Astrocyte (in vitro differentiated cells and primary cell): Measurements from ENCODE around the gene LCN10. TPM values are rescaled to one million over a fixed set of nuclear protein-coding genes. Genes with fewer than 3 reads are reported as not detected.
A peak's percentile ranks its signal among the peaks of the same experiment; 100 is the strongest.
"Not testable (repeated sequence)": the region's sequence is repeated elsewhere in the genome, so short reads cannot be mapped to it uniquely, and the experiment has no call there.

ENCODE experiments used
- DNase-seq: peaks from one replicate; pipeline ENCODE4 v3.0.0-alpha.2; 2010; ENCODE audit warnings: low read depth
- FAIRE-seq: peaks from 2 replicates; lab custom pipeline; 2011; peaks lifted over from hg19 to GRCh38; lab: Jason Lieb, UNC
- H2AFZ ChIP-seq: 2 replicates; pipeline ENCODE4 v1.6.0; 2012; ENCODE audit warnings: low read depth, low read length, inconsistent platforms
- H3K27ac ChIP-seq: 2 replicates; pipeline ENCODE4 v1.5.1; 2011; ENCODE audit warnings: low read depth, low read length, inconsistent platforms
- H3K27me3 ChIP-seq: 2 replicates; pipeline ENCODE4 v1.6.0; 2011; ENCODE audit warnings: low read length, inconsistent platforms; ENCODE audit not compliant: insufficient read depth
- H3K36me3 ChIP-seq: 2 replicates; pipeline ENCODE4 v1.5.1; 2011; ENCODE audit warnings: low read length, inconsistent platforms; ENCODE audit not compliant: insufficient read depth
- H3K4me1 ChIP-seq: 2 replicates; pipeline ENCODE4 v1.5.1; 2011; ENCODE audit warnings: low read length, inconsistent platforms; ENCODE audit not compliant: insufficient read depth
- H3K4me2 ChIP-seq: 2 replicates; pipeline ENCODE4 v1.6.0; 2012; ENCODE audit warnings: low read length, inconsistent platforms
- H3K4me3 ChIP-seq: 2 replicates; pipeline ENCODE4 v1.5.1; 2011; ENCODE audit warnings: low read depth, mild to moderate bottlenecking, low read length, inconsistent platforms; ENCODE audit not compliant: insufficient read depth
- H3K79me2 ChIP-seq: 2 replicates; pipeline ENCODE4 v1.6.0; 2012; ENCODE audit warnings: mild to moderate bottlenecking, low read length, inconsistent platforms; ENCODE audit not compliant: insufficient read depth
- H3K9ac ChIP-seq: 2 replicates; pipeline ENCODE4 v1.6.0; 2012; ENCODE audit warnings: mild to moderate bottlenecking, low read length, inconsistent platforms
- H3K9me3 ChIP-seq: 2 replicates; pipeline ENCODE4 v1.5.1; 2012; ENCODE audit warnings: low read depth, mild to moderate bottlenecking, low read length, inconsistent platforms; ENCODE audit not compliant: insufficient read depth
- H4K20me1 ChIP-seq: 2 replicates; pipeline ENCODE4 v1.6.0; 2012; ENCODE audit warnings: low read length, inconsistent platforms; ENCODE audit not compliant: insufficient read depth
- H3K27ac Mint-ChIP-seq: one replicate; pipeline ENCODE4 v1.8.0; 2021; ENCODE audit warnings: mild to moderate bottlenecking, mixed read lengths; ENCODE audit not compliant: unreplicated experiment
- H3K27me3 Mint-ChIP-seq: one replicate; pipeline ENCODE4 v1.8.0; 2021; ENCODE audit warnings: low read depth, mixed read lengths; ENCODE audit not compliant: unreplicated experiment
- H3K36me3 Mint-ChIP-seq: one replicate; pipeline ENCODE4 v1.8.0; 2021; ENCODE audit warnings: low read depth, mixed read lengths; ENCODE audit not compliant: unreplicated experiment
- H3K4me1 Mint-ChIP-seq: one replicate; pipeline ENCODE4 v1.8.0; 2021; ENCODE audit warnings: low read depth, mixed read lengths; ENCODE audit not compliant: unreplicated experiment
- H3K4me3 Mint-ChIP-seq: one replicate; pipeline ENCODE4 v1.8.0; 2021; ENCODE audit warnings: mild to moderate bottlenecking, moderate library complexity, mixed read lengths; ENCODE audit not compliant: unreplicated experiment
- H3K9me3 Mint-ChIP-seq: one replicate; pipeline ENCODE4 v1.8.0; 2021; ENCODE audit warnings: mild to moderate bottlenecking, mixed read lengths; ENCODE audit not compliant: unreplicated experiment
- CTCF ChIP-seq: IDR thresholded peaks from 2 replicates; pipeline ENCODE4 v1.5.1; 2011; ENCODE audit warnings: low read depth, mild to moderate bottlenecking, inconsistent platforms, low read length, moderate library complexity; ENCODE audit not compliant: insufficient read depth
- EZH2 ChIP-seq: IDR thresholded peaks from 2 replicates; pipeline ENCODE4 v1.6.1; 2012; ENCODE audit warnings: mild to moderate bottlenecking, low read length, inconsistent platforms; ENCODE audit not compliant: insufficient read depth
- total RNA-seq: library from RNA; stranded (reverse); gene quantifications from 2 replicates; pipeline ENCODE4 v1.2.1, GENCODE V29; 2021

LCN10 gene
- total RNA-seq, 1 donor from 2014 or later: not detected

GRCh38 chr9:136773386-136774044 lies 30.8 kb upstream of the LCN10 start:
- no peak for FAIRE-seq

GRCh38 chr9:136771907-136772415 lies 29.2 kb upstream of the LCN10 start:
- Mint-ChIP-seq H3K27ac (no peak overlapping the region), H3K27me3 (peaks cover 14% of the 10 kb centered on the region), H3K4me1 (no peaks in the 10 kb centered on the region), H3K36me3 (no peaks in the 10 kb centered on the region), H3K4me3 (no peak overlapping the region), H3K9me3 (peaks cover 6% of the 10 kb centered on the region)
- no peak for TF ChIP-seq CTCF
- no peak for TF ChIP-seq EZH2
- Histone ChIP-seq H3K4me1 (no peaks in the 10 kb centered on the region), H3K36me3 (no peaks in the 10 kb centered on the region), H3K4me3 (no peak overlapping the region), H3K4me2 (no peak overlapping the region), H3K27ac (no peak overlapping the region), H3K79me2 (no peaks in the 10 kb centered on the region), H3K9ac (no peak overlapping the region), H2AFZ (no peak overlapping the region), H4K20me1 (no peaks in the 10 kb centered on the region), H3K9me3 (peaks cover 4% of the 10 kb centered on the region), H3K27me3 (peaks cover 1% of the 10 kb centered on the region)
- FAIRE-seq (no peak), DNase-seq (no peak)

More at GRCh38 chr9:136773386-136774044, 30.8 kb upstream of the LCN10 start:
- Histone ChIP-seq H4K20me1 (no peaks in the 10 kb centered on the region), H3K27ac (no peak overlapping the region), H3K27me3 (peaks cover 15% of the 10 kb centered on the region), H3K79me2 (no peaks in the 10 kb centered on the region), H3K9ac (no peak overlapping the region), H3K9me3 (peaks cover 4% of the 10 kb centered on the region), H2AFZ (peak overlapping the region; percentile 43), H3K4me1 (no peaks in the 10 kb centered on the region), H3K36me3 (no peaks in the 10 kb centered on the region), H3K4me3 (no peak overlapping the region), H3K4me2 (no peak overlapping the region)
- no peak overlapping the region for H3K27ac Mint-ChIP-seq
- no peak for TF ChIP-seq CTCF
- TF ChIP-seq EZH2: no peak
- H3K4me3 Mint-ChIP-seq: no peak overlapping the region
- H3K9me3 Mint-ChIP-seq: peaks cover 11% of the 10 kb centered on the region
- peaks cover 20% of the 10 kb centered on the region for H3K27me3 Mint-ChIP-seq
- H3K4me1 Mint-ChIP-seq: no peaks in the 10 kb centered on the region
- DNase-seq: no peak
- H3K36me3 Mint-ChIP-seq: peaks cover 5% of the 10 kb centered on the region

- H3K9me3 Mint-ChIP-seq: peaks cover 6% of the 10 kb centered on the region
- no peak overlapping the region for H3K27ac Mint-ChIP-seq
- Histone ChIP-seq H2AFZ (no peak overlapping the region), H3K9me3 (peaks cover 4% of the 10 kb centered on the region), H3K4me3 (no peak overlapping the region), H3K27ac (no peak overlapping the region), H3K4me1 (no peaks in the 10 kb centered on the region), H3K36me3 (no peaks in the 10 kb centered on the region), H3K27me3 (peaks cover 3% of the 10 kb centered on the region), H3K79me2 (no peaks in the 10 kb centered on the region), H3K4me2 (no peak overlapping the region), H4K20me1 (no peaks in the 10 kb centered on the region), H3K9ac (no peak overlapping the region)
- H3K4me1 Mint-ChIP-seq: no peaks in the 10 kb centered on the region
- FAIRE-seq (no peak), DNase-seq (no peak)
- no peak for TF ChIP-seq CTCF
- no peak for TF ChIP-seq EZH2
- no peak overlapping the region for H3K4me3 Mint-ChIP-seq
- H3K27me3 Mint-ChIP-seq: peaks cover 15% of the 10 kb centered on the region
- no peaks in the 10 kb centered on the region for H3K36me3 Mint-ChIP-seq
Observed at GRCh38 chr9:136769710-136770191, 27.0 kb upstream of the LCN10 start.

GRCh38 chr9:136766410-136767120 lies 23.8 kb upstream of the LCN10 start:
- H4K20me1 ChIP-seq, H3K27ac ChIP-seq, H3K36me3 ChIP-seq, H2AFZ ChIP-seq, H3K9me3 Mint-ChIP-seq, H3K9me3 ChIP-seq, FAIRE-seq, H3K4me3 ChIP-seq, H3K27me3 ChIP-seq, H3K79me2 ChIP-seq, H3K4me2 ChIP-seq, H3K36me3 Mint-ChIP-seq, H3K4me1 ChIP-seq, H3K9ac ChIP-seq, H3K27ac Mint-ChIP-seq, H3K4me1 Mint-ChIP-seq: not testable (repeated sequence)
- peaks cover 15% of the 10 kb centered on the region for H3K27me3 Mint-ChIP-seq
- peak overlapping the region; percentile 45 for H3K4me3 Mint-ChIP-seq
- DNase-seq: peak; percentile 20
